ENCODE data around the gene CRMP1.
"Not testable (repeated sequence)": the region's sequence is repeated elsewhere in the genome, so short reads cannot be mapped to it uniquely, and the experiment has no call there.

Gene CRMP1

GRCh38 chr4:5852523-5853202 is 40.2 kb downstream of the CRMP1 start:
- DNase-seq: no peak

DNA sequence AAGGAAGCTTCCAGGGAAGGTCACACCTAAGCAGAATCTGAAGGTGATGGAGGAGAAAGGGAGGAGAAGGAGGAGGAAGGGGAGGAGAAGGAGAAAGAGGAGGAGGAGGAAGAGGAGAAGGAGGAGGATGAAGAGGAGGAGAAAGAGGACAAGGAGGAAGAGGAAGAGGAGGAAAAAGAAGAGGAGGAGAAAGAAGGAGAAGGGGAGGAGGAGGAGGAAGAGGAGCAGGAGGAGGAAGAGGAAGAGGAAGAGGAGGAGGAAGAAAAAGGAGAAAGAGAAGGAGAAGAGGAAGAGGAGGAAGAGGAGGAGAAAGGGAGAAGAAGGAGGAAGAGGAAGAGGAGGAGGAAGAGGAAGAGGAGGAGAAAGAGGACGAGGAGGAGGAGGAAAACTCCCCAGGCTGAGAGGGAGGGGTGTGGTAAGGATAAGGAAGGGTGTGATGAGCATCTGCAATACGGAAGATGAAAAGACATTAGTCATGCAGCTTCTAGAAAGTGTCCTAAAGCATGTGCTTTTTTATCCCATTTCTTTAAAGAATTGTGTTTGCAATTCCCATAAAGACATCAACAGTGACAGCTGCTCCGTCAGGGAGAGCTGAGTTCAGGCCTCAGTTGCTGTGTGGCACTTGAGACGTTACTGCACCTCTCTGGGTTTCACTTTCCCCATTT is 41.1 kb downstream of the CRMP1 start:
- no peak for DNase-seq

DNA sequence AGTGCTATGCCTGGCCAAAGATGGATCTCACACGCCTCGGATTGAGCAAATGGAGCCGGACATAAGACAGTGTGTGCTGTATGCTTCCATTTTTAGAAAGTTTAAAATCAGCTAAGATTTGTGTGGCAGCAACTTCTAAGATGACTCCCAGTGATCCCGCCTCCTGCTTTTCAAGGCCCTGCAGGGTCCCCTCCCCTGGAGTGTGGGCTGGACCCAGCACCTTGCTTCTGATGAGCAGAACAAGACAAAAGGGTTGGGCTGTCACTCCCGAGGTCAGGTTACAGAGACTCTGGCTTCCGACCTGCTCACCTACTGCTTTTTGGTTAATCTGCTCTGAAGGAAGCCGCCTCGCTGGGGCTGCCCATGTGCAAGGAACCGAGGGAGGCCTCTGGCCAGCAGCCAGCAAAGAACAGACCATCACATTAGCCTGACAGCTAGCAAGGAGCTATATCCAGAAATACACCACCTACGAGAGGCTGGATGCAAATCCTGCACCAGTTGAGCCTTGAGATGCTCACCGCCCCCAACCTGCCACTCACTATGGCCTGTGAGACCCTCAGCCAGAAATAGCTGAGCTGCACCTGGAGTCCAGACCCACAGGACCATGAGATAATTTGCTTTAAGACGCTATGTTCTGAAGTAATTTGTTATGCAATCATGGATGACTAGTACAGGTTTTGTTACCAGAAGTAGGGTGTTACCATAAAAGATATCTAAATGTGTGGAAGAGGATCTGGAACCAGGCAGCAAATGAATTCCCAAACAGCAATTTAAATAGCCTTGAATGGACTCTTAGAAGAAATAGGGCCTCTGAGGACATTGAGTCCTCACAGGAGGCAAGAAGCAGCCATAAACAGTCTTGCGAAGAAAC is 47.6 kb downstream of the CRMP1 start:
- no peak for DNase-seq

- DNase-seq: no peak
Measured at GRCh38 chr4:5843573-5844530, 49.0 kb downstream of the CRMP1 start.

DNA sequence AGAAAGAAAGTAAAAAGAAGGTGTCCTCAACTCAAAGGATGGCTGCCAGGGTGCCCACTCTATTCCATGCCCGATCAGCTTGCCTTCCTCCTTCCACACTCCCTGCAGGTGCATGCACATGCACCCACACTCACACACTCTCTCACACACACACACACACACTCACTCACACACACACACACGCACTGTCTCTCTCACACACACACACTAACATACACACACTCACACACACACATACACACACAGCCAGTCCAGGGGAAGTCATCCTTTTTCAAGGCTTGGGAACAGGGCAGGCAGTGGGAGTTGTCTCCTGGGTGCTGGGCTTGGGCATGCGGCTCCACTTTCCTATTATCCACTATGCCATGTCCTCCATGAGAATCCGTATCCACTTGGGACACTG is 50.4 kb downstream of the CRMP1 start:
- DNase-seq: no peak

- peak; percentile 87 for DNase-seq
Measured at GRCh38 chr4:5839751-5840674, 52.9 kb downstream of the CRMP1 start.

GRCh38 chr4:5839332-5839731 is 53.6 kb downstream of the CRMP1 start:
- DNase-seq: no peak

GRCh38 chr4:5837483-5837882 is 55.4 kb downstream of the CRMP1 start:
- not testable (repeated sequence) for DNase-seq

GRCh38 chr4:5836943-5837342 is 55.9 kb downstream of the CRMP1 start:
- no peak for DNase-seq

DNA sequence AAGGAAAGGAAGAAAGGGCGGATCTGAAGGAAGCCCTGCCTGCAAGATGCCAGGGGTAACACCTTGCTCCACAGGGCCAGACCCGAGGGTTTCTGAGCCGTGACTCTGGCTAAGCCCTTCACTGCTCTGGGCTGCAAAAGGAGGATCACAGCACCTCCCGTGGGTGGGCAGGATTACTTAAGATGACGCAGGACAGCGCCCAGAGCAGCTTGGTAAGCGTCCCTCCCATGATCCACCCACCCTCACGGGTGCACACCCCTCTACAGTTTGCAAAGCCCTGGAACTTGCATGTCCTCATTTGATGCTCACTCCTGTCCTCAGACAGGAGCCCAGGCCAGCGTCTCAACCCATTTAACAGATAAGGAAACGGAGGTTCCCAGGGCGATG is 64.9 kb downstream of the CRMP1 start:
- DNase-seq: no peak

DNA sequence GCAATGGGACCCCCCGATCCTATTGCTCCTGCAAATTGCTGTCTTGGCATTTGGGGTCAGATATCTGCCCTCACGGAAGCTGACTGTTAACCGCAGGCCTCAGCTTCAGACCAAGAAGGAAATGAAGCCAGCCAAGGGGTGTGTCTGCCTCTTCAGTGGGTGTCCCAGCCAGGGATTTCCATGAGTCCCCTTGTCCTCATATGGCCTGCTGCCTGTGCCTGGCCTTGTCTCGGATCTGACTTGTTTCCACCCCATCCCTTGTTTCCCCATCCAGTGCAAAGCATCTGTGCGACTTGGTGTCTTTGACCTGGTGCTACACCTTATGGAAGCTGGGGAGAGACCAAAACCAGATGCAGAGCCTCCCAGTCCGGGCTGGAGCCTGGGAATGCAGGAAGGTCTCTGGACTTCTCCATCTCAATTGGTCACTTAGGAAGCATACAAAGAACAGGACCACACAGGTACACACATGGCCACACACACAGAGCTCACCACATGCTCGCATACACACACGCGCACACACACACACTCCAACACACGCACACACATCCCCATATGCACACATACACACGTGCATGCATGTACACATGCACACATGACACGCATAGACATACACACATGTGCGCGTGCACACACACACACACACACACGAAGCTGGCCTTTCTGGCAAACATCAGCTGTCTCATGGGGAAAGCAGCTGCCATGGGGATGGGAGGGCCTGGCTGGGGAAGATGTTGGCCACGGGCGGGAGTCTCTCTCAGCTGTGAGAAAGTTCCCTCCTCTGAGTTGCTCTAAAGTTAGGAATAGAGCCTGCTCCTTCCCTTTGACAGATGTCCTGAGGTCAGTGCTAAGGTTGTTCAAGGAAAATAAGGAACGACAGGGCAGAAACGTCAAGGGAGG is 65.5 kb downstream of the CRMP1 start:
- no peak for DNase-seq

DNA sequence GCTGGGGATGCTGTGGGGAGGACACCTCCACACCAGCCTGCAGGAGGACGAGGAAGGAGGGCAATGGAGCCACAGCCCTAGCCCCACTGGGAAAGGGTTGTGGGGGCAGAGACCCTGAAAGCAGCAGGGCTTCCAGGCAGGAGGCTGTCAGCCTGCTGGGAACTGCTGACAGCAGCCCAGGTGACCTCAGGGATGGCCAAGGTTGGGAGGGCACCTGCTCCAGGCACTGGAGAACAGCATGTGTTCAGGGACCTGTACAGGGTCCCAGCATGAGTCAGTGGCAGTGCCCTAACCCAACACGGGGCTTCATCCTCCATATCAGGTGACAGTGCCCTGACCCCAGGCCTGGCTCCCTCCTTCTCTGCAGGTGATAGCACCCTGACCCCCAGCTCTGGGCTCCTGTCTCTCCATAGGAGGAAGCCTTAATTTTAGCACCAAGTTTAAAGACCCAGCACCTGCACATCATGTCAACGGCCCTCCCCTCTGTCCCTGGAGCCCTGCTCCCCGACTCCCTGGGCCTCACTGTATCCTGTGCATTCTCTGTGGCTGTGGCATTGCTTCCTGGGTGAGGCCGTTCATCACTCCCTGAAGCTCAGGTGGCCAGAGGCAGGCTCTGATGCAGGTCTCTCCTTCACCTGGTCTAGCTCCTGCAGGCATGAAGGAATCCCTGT is 66.3 kb downstream of the CRMP1 start:
- no peak for DNase-seq

DNA sequence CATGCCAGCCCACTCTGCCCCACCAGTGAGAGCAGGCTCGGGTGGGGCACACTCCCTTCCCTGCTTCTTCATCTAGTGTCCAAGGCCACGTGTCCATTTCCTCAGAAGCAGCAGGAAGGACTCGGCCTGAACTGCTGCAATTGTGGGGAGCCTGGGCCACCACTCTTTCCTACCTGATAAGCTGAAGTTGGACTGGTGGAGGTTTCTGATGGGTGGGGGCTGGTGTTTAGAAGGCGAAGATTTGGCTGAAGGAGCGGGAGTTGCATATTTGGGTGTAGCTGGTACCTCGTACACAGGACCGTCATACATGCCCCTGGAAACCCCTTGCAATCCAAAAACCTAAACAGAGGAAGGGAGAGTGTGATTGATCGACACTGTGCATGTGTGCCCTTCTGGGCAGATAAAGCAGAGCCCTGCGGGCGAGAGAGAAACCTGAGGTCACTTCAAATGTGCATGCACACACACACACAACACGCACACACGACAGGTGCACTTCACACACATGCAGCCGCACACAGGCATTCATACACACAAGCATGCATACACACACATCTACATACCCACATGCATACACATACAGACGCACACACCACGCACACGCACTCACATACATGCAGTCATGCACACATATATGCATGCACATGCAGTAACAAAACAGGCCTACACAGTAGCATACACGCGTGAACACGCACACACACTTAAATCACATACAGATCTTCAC is 67.4 kb downstream of the CRMP1 start:
- no peak for DNase-seq

DNA sequence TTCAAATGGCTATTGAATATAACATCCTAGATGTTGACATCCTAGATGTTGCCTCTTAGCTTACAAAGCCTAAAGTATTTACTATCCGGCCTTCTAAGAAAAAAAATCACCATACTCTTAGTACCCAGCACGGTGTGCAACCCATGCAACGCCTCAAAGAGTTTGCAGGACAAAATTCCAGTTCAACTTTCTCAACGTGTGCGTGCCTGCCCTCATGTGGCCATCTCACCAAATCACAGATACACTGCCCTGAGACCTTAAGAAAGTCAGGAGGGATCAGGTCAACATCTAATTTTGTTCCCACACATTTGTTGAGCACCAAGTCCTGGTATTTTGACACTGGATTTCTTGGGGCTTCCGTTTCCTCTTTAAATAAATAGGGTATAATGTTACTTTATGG is 68.3 kb downstream of the CRMP1 start:
- DNase-seq: no peak

DNA sequence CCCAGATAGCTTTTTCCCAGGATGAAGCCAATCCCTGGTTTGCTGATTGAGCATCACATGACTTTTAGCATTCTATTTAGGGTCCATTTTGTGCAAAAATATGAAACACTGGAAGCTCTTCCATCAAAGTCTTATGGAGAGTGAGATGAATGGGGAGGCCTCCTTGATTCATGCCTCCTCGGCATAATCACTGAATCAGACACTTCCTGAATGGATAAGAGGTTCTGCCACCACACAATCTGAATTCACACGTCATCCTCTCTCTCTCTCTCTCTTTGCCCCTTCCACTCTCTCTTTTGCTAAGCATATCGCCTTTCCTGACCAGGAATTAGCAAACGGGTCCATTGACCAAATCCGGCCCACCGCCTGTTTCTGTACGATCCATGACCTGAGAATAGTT is 68.7 kb downstream of the CRMP1 start:
- DNase-seq: no peak

GRCh38 chr4:5823542-5824211 is 69.2 kb downstream of the CRMP1 start:
- DNase-seq: no peak

- DNase-seq: no peak
Measured at GRCh38 chr4:5822619-5823018, 70.3 kb downstream of the CRMP1 start.

- DNase-seq: no peak
Measured at GRCh38 chr4:5821665-5822358, 71.1 kb downstream of the CRMP1 start.

Measured in femur (tissue), 1 donor.